Neural cell (in vitro differentiated cells): ENCODE data around the gene HIPK2. TPM values are rescaled to one million over a fixed set of nuclear protein-coding genes. Genes with fewer than 3 reads are reported as not detected.

Source experiments
- H2AFZ ChIP-seq: fragments of 200-600, 300-800 bp; sonication (generic), shearing (Covaris generic); 2 replicates; pipeline ENCODE4 v1.6.0; 2014; ENCODE audit warnings: low read depth, mild to moderate bottlenecking, antibody characterized with exemption, low read length, moderate library complexity
- H3F3A ChIP-seq: fragments of 200-600 bp; shearing (Covaris generic); 2 replicates; pipeline ENCODE4 v1.6.1; 2016; ENCODE audit warnings: mild to moderate bottlenecking, moderate library complexity, mixed read lengths, antibody characterized with exemption, low read length; ENCODE audit not compliant: insufficient read depth, poor library complexity, severe bottlenecking
- H3K27ac ChIP-seq: fragments of 200-600, 300-800 bp; sonication (generic), shearing (Covaris generic); 2 replicates; pipeline ENCODE4 v1.5.1; 2014; ENCODE audit warnings: mild to moderate bottlenecking, low read length, moderate library complexity
- H3K27me3 ChIP-seq: fragments of 300-800, 200-600 bp; sonication (generic), shearing (Covaris generic); 2 replicates; pipeline ENCODE4 v1.6.0; 2014; ENCODE audit warnings: mild to moderate bottlenecking, low read depth, low read length, moderate library complexity; ENCODE audit not compliant: insufficient read depth
- H3K36me3 ChIP-seq: fragments of 300-800, 200-600 bp; sonication (generic), shearing (Covaris generic); 2 replicates; pipeline ENCODE4 v1.5.1; 2014; ENCODE audit warnings: mild to moderate bottlenecking, antibody characterized with exemption, low read length, moderate library complexity; ENCODE audit not compliant: insufficient read depth
- H3K4me2 ChIP-seq: fragments of 300-800, 200-600 bp; sonication (generic), shearing (Covaris generic); 2 replicates; pipeline ENCODE4 v1.6.0; 2014; ENCODE audit warnings: mild to moderate bottlenecking, low read length
- H3K4me3 ChIP-seq: fragments of 300-800, 200-600 bp; sonication (generic), shearing (Covaris generic); 2 replicates; pipeline ENCODE4 v1.5.1; 2014; ENCODE audit warnings: mild to moderate bottlenecking, low read length, moderate library complexity
- H3K79me2 ChIP-seq: fragments of 200-600 bp; shearing (Covaris generic); replicated peaks from 2 replicates; pipeline ENCODE4 v1.6.0; 2014; ENCODE audit warnings: mild to moderate bottlenecking, low read length, moderate library complexity; ENCODE audit not compliant: insufficient read depth
- H3K9ac ChIP-seq: fragments of 300-800, 200-600 bp; sonication (generic), shearing (Covaris generic); 2 replicates; pipeline ENCODE4 v1.6.1; 2016; ENCODE audit warnings: mild to moderate bottlenecking, low read length, mixed read lengths
- H3K9me2 ChIP-seq: fragments of 200-600 bp; shearing (Covaris generic); 2 replicates; pipeline ENCODE4 v1.6.1; 2016; ENCODE audit warnings: mild to moderate bottlenecking, low read length, mixed read lengths; ENCODE audit not compliant: insufficient read depth
- H3K9me3 ChIP-seq: fragments of 200-600, 300-800 bp; sonication (generic), shearing (Covaris generic); 2 replicates; pipeline ENCODE4 v1.6.1; 2016; ENCODE audit warnings: mild to moderate bottlenecking, mixed run types, low read length, moderate library complexity, mixed read lengths
- H4K20me1 ChIP-seq: fragments of 200-600 bp; shearing (Covaris generic); 2 replicates; pipeline ENCODE4 v1.6.1; 2016; ENCODE audit warnings: mild to moderate bottlenecking, mixed run types; ENCODE audit not compliant: insufficient read depth
- EP300 ChIP-seq: fragments of 450-650 bp; conservative IDR thresholded peaks from 2 replicates; pipeline ENCODE4 v1.6.1; 2014; ENCODE audit warnings: antibody characterized with exemption, mild to moderate bottlenecking, moderate library complexity; ENCODE audit not compliant: poor library complexity, severe bottlenecking
- EZH2 ChIP-seq: fragments of 200-600, 300-800 bp; shearing (Covaris generic), sonication (generic); IDR thresholded peaks from 2 replicates; pipeline ENCODE4 v1.6.1; 2014; ENCODE audit warnings: antibody characterized with exemption, low read length, borderline replicate concordance, mild to moderate bottlenecking; ENCODE audit not compliant: insufficient read depth, poor library complexity, severe bottlenecking
- MXI1 ChIP-seq: fragments of 450-650 bp; conservative IDR thresholded peaks from 2 replicates; pipeline ENCODE4 v1.6.1; 2014; ENCODE audit warnings: antibody characterized with exemption, mild to moderate bottlenecking; ENCODE audit not compliant: poor library complexity, severe bottlenecking
- POLR2AphosphoS5 ChIP-seq: IDR thresholded peaks from 2 replicates; pipeline ENCODE4 v1.6.1; 2012
- RAD21 ChIP-seq: fragments of 450-650 bp; conservative IDR thresholded peaks from 2 replicates; pipeline ENCODE4 v1.6.1; 2014; ENCODE audit warnings: antibody characterized with exemption, mild to moderate bottlenecking, moderate library complexity
- SMC3 ChIP-seq: fragments of 450-650 bp; conservative IDR thresholded peaks from 2 replicates; pipeline ENCODE4 v1.6.1; 2014; ENCODE audit warnings: antibody characterized with exemption, mild to moderate bottlenecking, moderate library complexity; ENCODE audit not compliant: poor library complexity
- TAF1 ChIP-seq: IDR thresholded peaks from 2 replicates; pipeline ENCODE4 v1.6.1; 2012; ENCODE audit warnings: low read depth
- polyA plus RNA-seq: library from polyadenylated mRNA; depleted of rRNA; stranded (reverse); fragments of >200 nt; gene quantifications from 2 replicates; pipeline ENCODE4 v1.2.3, GENCODE V29; 2014
- TF ChIP-seq, protein P1 (sequence below): fragments of 450-650 bp; IDR thresholded peaks from 2 replicates; pipeline ENCODE4 v1.5.1; 2014; ENCODE audit warnings: antibody characterized with exemption, mild to moderate bottlenecking, moderate library complexity; ENCODE audit not compliant: poor library complexity, severe bottlenecking
- TF ChIP-seq, protein P2 (sequence below): IDR thresholded peaks from 2 replicates; pipeline ENCODE4 v1.6.1; 2012; ENCODE audit warnings: borderline replicate concordance

Gene HIPK2
- polyA plus RNA-seq, 1 donor from 2014 or later: 8.5 TPM

DNA sequence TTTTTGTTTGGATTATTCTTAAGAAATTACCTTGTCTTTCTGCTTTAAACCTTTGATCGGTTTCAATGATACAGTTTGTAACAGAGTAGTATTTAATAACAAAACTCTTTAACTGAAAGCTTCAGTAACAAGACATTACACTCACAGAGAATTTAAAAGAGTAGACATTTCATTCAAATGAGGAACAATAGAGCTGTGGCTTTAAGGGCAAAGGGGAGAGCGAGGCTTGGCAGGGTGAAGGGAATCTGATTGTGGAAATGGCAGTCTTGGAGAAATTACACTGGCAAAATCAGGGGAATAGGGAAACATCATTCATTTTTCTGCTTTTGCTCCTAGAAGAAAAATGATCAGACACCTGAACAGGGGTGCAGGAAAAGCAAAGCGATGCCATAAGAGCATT is 5.1 kb upstream of the HIPK2 start:
- TF ChIP-seq, protein P1, sequence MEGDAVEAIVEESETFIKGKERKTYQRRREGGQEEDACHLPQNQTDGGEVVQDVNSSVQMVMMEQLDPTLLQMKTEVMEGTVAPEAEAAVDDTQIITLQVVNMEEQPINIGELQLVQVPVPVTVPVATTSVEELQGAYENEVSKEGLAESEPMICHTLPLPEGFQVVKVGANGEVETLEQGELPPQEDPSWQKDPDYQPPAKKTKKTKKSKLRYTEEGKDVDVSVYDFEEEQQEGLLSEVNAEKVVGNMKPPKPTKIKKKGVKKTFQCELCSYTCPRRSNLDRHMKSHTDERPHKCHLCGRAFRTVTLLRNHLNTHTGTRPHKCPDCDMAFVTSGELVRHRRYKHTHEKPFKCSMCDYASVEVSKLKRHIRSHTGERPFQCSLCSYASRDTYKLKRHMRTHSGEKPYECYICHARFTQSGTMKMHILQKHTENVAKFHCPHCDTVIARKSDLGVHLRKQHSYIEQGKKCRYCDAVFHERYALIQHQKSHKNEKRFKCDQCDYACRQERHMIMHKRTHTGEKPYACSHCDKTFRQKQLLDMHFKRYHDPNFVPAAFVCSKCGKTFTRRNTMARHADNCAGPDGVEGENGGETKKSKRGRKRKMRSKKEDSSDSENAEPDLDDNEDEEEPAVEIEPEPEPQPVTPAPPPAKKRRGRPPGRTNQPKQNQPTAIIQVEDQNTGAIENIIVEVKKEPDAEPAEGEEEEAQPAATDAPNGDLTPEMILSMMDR: no peak
- TF ChIP-seq RAD21 (no peak), EP300 (no peak), TAF1 (no peak), POLR2AphosphoS5 (no peak), SMC3 (no peak), EZH2 (no peak)
- TF ChIP-seq, protein P2, sequence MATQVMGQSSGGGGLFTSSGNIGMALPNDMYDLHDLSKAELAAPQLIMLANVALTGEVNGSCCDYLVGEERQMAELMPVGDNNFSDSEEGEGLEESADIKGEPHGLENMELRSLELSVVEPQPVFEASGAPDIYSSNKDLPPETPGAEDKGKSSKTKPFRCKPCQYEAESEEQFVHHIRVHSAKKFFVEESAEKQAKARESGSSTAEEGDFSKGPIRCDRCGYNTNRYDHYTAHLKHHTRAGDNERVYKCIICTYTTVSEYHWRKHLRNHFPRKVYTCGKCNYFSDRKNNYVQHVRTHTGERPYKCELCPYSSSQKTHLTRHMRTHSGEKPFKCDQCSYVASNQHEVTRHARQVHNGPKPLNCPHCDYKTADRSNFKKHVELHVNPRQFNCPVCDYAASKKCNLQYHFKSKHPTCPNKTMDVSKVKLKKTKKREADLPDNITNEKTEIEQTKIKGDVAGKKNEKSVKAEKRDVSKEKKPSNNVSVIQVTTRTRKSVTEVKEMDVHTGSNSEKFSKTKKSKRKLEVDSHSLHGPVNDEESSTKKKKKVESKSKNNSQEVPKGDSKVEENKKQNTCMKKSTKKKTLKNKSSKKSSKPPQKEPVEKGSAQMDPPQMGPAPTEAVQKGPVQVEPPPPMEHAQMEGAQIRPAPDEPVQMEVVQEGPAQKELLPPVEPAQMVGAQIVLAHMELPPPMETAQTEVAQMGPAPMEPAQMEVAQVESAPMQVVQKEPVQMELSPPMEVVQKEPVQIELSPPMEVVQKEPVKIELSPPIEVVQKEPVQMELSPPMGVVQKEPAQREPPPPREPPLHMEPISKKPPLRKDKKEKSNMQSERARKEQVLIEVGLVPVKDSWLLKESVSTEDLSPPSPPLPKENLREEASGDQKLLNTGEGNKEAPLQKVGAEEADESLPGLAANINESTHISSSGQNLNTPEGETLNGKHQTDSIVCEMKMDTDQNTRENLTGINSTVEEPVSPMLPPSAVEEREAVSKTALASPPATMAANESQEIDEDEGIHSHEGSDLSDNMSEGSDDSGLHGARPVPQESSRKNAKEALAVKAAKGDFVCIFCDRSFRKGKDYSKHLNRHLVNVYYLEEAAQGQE: no peak
- peak overlapping the region; percentile 22 for H3K4me3 ChIP-seq
- peak overlapping the region; percentile 4 for H3K4me2 ChIP-seq

DNA sequence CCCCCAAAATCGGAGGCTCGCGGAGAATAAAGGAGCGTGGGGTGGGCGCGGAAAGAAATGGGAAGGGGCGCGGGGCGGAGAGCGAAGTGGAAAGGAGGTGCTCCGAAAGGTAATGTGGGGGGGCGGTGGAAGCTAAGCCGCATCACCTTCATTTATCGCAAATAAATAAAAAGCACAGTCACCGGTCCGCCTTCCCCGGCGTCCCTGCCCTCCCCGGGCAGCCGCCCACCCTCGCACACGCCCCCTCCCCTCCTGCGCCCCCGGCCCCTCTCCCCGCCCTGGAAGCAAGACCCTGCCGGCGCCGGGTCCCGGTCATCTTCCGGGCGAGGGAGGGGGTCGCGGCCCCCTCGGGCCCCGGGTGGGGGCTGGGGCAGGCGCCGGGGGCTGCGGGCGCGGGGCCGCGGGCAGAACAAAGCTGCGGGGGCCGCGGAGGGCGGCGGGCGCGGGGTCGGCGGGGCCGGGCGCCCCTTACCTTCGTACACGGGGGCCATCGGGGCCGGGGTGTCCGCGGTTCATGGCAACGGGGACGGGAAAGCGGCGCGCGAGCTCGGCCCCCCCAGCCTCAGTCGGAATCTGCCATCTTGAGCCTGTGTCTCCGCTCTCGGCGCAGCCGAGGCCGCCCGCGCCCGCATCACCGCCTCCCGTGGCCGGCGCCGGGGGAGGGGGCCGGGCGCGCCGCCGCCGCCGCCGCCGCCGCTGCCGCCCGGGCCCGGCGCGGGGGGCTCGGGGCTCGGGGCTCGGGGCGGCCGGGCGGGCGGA is 486 bp downstream of the HIPK2 start:
- no peaks in the 10 kb centered on the region for H3K36me3 ChIP-seq
- peak overlapping the region; percentile 43 for H2AFZ ChIP-seq
- peak overlapping the region; percentile 84 for H3K27ac ChIP-seq
- no peaks in the 10 kb centered on the region for H3K9me3 ChIP-seq
- H3K9me2 ChIP-seq: no peaks in the 10 kb centered on the region
- peak overlapping the region; percentile 5 for H3K4me2 ChIP-seq
- H3F3A ChIP-seq: no peaks in the 10 kb centered on the region
- peaks cover 55% of the 10 kb centered on the region for H3K79me2 ChIP-seq
- peak overlapping the region; percentile 90 for H3K4me3 ChIP-seq
- H3K9ac ChIP-seq: peak overlapping the region; percentile 86
- no peaks in the 10 kb centered on the region for H4K20me1 ChIP-seq
- H3K27me3 ChIP-seq: no peaks in the 10 kb centered on the region
- no peak for TF ChIP-seq POLR2AphosphoS5
- TF ChIP-seq EZH2: no peak
- TF ChIP-seq, protein P1: no peak
- TF ChIP-seq SMC3: no peak
- TF ChIP-seq MXI1: no peak
- TF ChIP-seq RAD21: no peak
- peak; percentile 53 for TF ChIP-seq TAF1

More for the DNA sequence above, 5.1 kb upstream of the HIPK2 start:
- Histone ChIP-seq H3K27ac (no peak overlapping the region), H3F3A (no peaks in the 10 kb centered on the region), H3K9me3 (no peaks in the 10 kb centered on the region), H3K79me2 (peaks cover 11% of the 10 kb centered on the region), H3K27me3 (no peaks in the 10 kb centered on the region), H2AFZ (peak overlapping the region; percentile 11), H3K9ac (no peak overlapping the region), H4K20me1 (no peaks in the 10 kb centered on the region), H3K9me2 (no peaks in the 10 kb centered on the region), H3K36me3 (no peaks in the 10 kb centered on the region)
